ENCODE measurements around the gene ATP6V0E1.

The ATP6V0E1 gene

GRCh38 chr5:173003360-173003759 is 19.8 kb downstream of the ATP6V0E1 start:
- Histone ChIP-seq H2BK5ac (ENCODE audit: low read depth, low read length, poor library complexity) (no peak overlapping the region), H2AK5ac (ENCODE audit: low read length) (no peak overlapping the region), H2BK120ac (ENCODE audit: insufficient read depth, low read length, poor library complexity) (no peak overlapping the region), H3K18ac (ENCODE audit: low read length) (no peak overlapping the region), H3K14ac (ENCODE audit: low read length) (no peak overlapping the region), H3K36me3 (ENCODE audit: control insufficient read depth in 1 of 2, insufficient read depth in 2 of 2, low read length in 2 of 2) (peaks cover 0 to 1% of the 10 kb centered on the region in 2 experiments), H3K9ac (ENCODE audit: low read length) (no peak overlapping the region), H4K91ac (ENCODE audit: low read depth, low read length) (no peak overlapping the region), H3K79me1 (ENCODE audit: low read length) (no peaks in the 10 kb centered on the region), H3K4ac (ENCODE audit: low read depth, low read length) (no peak overlapping the region), H3K4me3 (ENCODE audit: low read depth, low read length) (no peak overlapping the region), H3K23ac (ENCODE audit: low read length) (no peak overlapping the region), H3K27ac (ENCODE audit: low read depth, low read length) (no peak overlapping the region), H3K79me2 (ENCODE audit: control insufficient read depth, insufficient read depth, low read length, poor library complexity) (peaks cover 4% of the 10 kb centered on the region), H3K4me1 (ENCODE audit: control insufficient read depth in 1 of 2, insufficient read depth in 2 of 2, low read length in 2 of 2) (no peaks in the 10 kb centered on the region), H2BK12ac (ENCODE audit: low read length) (no peak overlapping the region), H3K27me3 (ENCODE audit: insufficient read depth, low read length) (no peaks in the 10 kb centered on the region), H4K8ac (ENCODE audit: low read depth, low read length) (no peak overlapping the region), H3K4me2 (ENCODE audit: low read length) (no peak overlapping the region), H4K12ac (ENCODE audit: low read depth, low read length) (no peak overlapping the region), H3K9me3 (ENCODE audit: insufficient read depth, low read depth, low read length) (peaks cover 1% of the 10 kb centered on the region), H2AFZ (ENCODE audit: insufficient read depth, low read length, poor library complexity) (no peak overlapping the region)
- WGBS (ENCODE audit: extremely low coverage, insufficient coverage, insufficient read length) = no CpG with 5 or more reads among the region's 3 CpGs
- DNase-seq = no peak

- Histone ChIP-seq H3K9me3 (ENCODE audit: insufficient read depth, low read depth, low read length) (peaks cover 1% of the 10 kb centered on the region), H2AK5ac (ENCODE audit: low read length) (no peak overlapping the region), H3K36me3 (ENCODE audit: control insufficient read depth in 1 of 2, insufficient read depth in 2 of 2, low read length in 2 of 2) (peaks cover 0 to 1% of the 10 kb centered on the region in 2 experiments), H3K4ac (ENCODE audit: low read depth, low read length) (no peak overlapping the region), H2BK12ac (ENCODE audit: low read length) (no peak overlapping the region), H3K79me1 (ENCODE audit: low read length) (no peaks in the 10 kb centered on the region), H4K8ac (ENCODE audit: low read depth, low read length) (no peak overlapping the region), H2AFZ (ENCODE audit: insufficient read depth, low read length, poor library complexity) (no peak overlapping the region), H2BK120ac (ENCODE audit: insufficient read depth, low read length, poor library complexity) (no peak overlapping the region), H4K12ac (ENCODE audit: low read depth, low read length) (no peak overlapping the region), H4K91ac (ENCODE audit: low read depth, low read length) (no peak overlapping the region), H3K27ac (ENCODE audit: low read depth, low read length) (no peak overlapping the region), H3K4me2 (ENCODE audit: low read length) (no peak overlapping the region), H3K79me2 (ENCODE audit: control insufficient read depth, insufficient read depth, low read length, poor library complexity) (peaks cover 4% of the 10 kb centered on the region), H3K4me1 (ENCODE audit: control insufficient read depth in 1 of 2, insufficient read depth in 2 of 2, low read length in 2 of 2) (no peaks in the 10 kb centered on the region), H2BK5ac (ENCODE audit: low read depth, low read length, poor library complexity) (no peak overlapping the region), H3K27me3 (ENCODE audit: insufficient read depth, low read length) (no peaks in the 10 kb centered on the region), H3K14ac (ENCODE audit: low read length) (no peak overlapping the region), H3K9ac (ENCODE audit: low read length) (no peak overlapping the region), H3K18ac (ENCODE audit: low read length) (no peak overlapping the region), H3K4me3 (ENCODE audit: low read depth, low read length) (no peak overlapping the region), H3K23ac (ENCODE audit: low read length) (no peak overlapping the region)
- no CpG with 5 or more reads among the region's 2 CpGs for WGBS (ENCODE audit: extremely low coverage, insufficient coverage, insufficient read length)
- no peak for DNase-seq
These were observed 20.4 kb downstream of the ATP6V0E1 start for GRCh38 chr5:173004013-173004412.

GRCh38 chr5:173004447-173004846 is 20.9 kb downstream of the ATP6V0E1 start:
- Histone ChIP-seq H3K14ac (ENCODE audit: low read length) (no peak overlapping the region), H3K4me2 (ENCODE audit: low read length) (no peak overlapping the region), H2AK5ac (ENCODE audit: low read length) (no peak overlapping the region), H4K12ac (ENCODE audit: low read depth, low read length) (no peak overlapping the region), H3K27me3 (ENCODE audit: insufficient read depth, low read length) (no peaks in the 10 kb centered on the region), H3K79me2 (ENCODE audit: control insufficient read depth, insufficient read depth, low read length, poor library complexity) (peaks cover 4% of the 10 kb centered on the region), H3K18ac (ENCODE audit: low read length) (no peak overlapping the region), H3K79me1 (ENCODE audit: low read length) (no peaks in the 10 kb centered on the region), H3K27ac (ENCODE audit: low read depth, low read length) (no peak overlapping the region), H3K9me3 (ENCODE audit: insufficient read depth, low read depth, low read length) (peaks cover 1% of the 10 kb centered on the region), H4K91ac (ENCODE audit: low read depth, low read length) (no peak overlapping the region), H3K4me3 (ENCODE audit: low read depth, low read length) (no peak overlapping the region), H3K36me3 (ENCODE audit: control insufficient read depth in 1 of 2, insufficient read depth in 2 of 2, low read length in 2 of 2) (peaks cover 0 to under 1% of the 10 kb centered on the region in 2 experiments), H4K8ac (ENCODE audit: low read depth, low read length) (no peak overlapping the region), H3K23ac (ENCODE audit: low read length) (no peak overlapping the region), H2AFZ (ENCODE audit: insufficient read depth, low read length, poor library complexity) (no peak overlapping the region), H2BK5ac (ENCODE audit: low read depth, low read length, poor library complexity) (no peak overlapping the region), H2BK12ac (ENCODE audit: low read length) (no peak overlapping the region), H3K9ac (ENCODE audit: low read length) (no peak overlapping the region), H3K4ac (ENCODE audit: low read depth, low read length) (no peak overlapping the region), H3K4me1 (ENCODE audit: control insufficient read depth in 1 of 2, insufficient read depth in 2 of 2, low read length in 2 of 2) (no peaks in the 10 kb centered on the region), H2BK120ac (ENCODE audit: insufficient read depth, low read length, poor library complexity) (no peak overlapping the region)
- WGBS (ENCODE audit: extremely low coverage, insufficient coverage, insufficient read length) = no CpG with 5 or more reads among the region's 5 CpGs
- no peak for DNase-seq

- Histone ChIP-seq H2BK120ac (ENCODE audit: insufficient read depth, low read length, poor library complexity) (no peak overlapping the region), H3K18ac (ENCODE audit: low read length) (no peak overlapping the region), H2BK12ac (ENCODE audit: low read length) (no peak overlapping the region), H3K4ac (ENCODE audit: low read depth, low read length) (no peak overlapping the region), H3K4me3 (ENCODE audit: low read depth, low read length) (no peak overlapping the region), H3K14ac (ENCODE audit: low read length) (no peak overlapping the region), H3K79me2 (ENCODE audit: control insufficient read depth, insufficient read depth, low read length, poor library complexity) (peaks cover 4% of the 10 kb centered on the region), H3K9ac (ENCODE audit: low read length) (no peak overlapping the region), H3K36me3 (ENCODE audit: control insufficient read depth in 1 of 2, insufficient read depth in 2 of 2, low read length in 2 of 2) (no peaks in the 10 kb centered on the region), H3K27ac (ENCODE audit: low read depth, low read length) (no peak overlapping the region), H2AFZ (ENCODE audit: insufficient read depth, low read length, poor library complexity) (no peak overlapping the region), H2BK5ac (ENCODE audit: low read depth, low read length, poor library complexity) (no peak overlapping the region), H3K9me3 (ENCODE audit: insufficient read depth, low read depth, low read length) (no peaks in the 10 kb centered on the region), H3K23ac (ENCODE audit: low read length) (no peak overlapping the region), H4K91ac (ENCODE audit: low read depth, low read length) (no peak overlapping the region), H3K27me3 (ENCODE audit: insufficient read depth, low read length) (no peaks in the 10 kb centered on the region), H2AK5ac (ENCODE audit: low read length) (no peak overlapping the region), H4K8ac (ENCODE audit: low read depth, low read length) (no peak overlapping the region), H4K12ac (ENCODE audit: low read depth, low read length) (no peak overlapping the region), H3K79me1 (ENCODE audit: low read length) (no peaks in the 10 kb centered on the region), H3K4me2 (ENCODE audit: low read length) (no peak overlapping the region), H3K4me1 (ENCODE audit: control insufficient read depth in 1 of 2, insufficient read depth in 2 of 2, low read length in 2 of 2) (peaks cover 0 to 5% of the 10 kb centered on the region in 2 experiments)
- DNase-seq = no peak
- WGBS (ENCODE audit: extremely low coverage, insufficient coverage, insufficient read length) = no CpG with 5 or more reads among the region's 6 CpGs
These were observed 26.4 kb downstream of the ATP6V0E1 start for GRCh38 chr5:173010021-173010420.

All from trophoblast cell (in vitro differentiated cells and primary cell).